A172 (cell line): Measurements from ENCODE around the gene RPRD1B. TPM values are rescaled to one million over a fixed set of nuclear protein-coding genes. Genes with fewer than 3 reads are reported as not detected.
"Not testable (repeated sequence)": the region's sequence is repeated elsewhere in the genome, so short reads cannot be mapped to it uniquely, and the experiment has no call there.

Experiments used
- DNase-seq: peaks from one replicate; pipeline ENCODE4 v3.0.0-alpha.2; 2015; ENCODE audit warnings: low spot score
- total RNA-seq: library from RNA; depleted of rRNA; stranded (reverse); fragments of >200 nt; shearing (Covaris generic); gene quantifications from 2 replicates; pipeline ENCODE4 v1.2.3, GENCODE V29; 2014

RPRD1B gene
- total RNA-seq, 1 experiment from 2014 or later: 17.9 TPM

GRCh38 chr20:38073307-38074071, 39.9 kb downstream of the RPRD1B start:
- peak; percentile 94 for DNase-seq

DNA sequence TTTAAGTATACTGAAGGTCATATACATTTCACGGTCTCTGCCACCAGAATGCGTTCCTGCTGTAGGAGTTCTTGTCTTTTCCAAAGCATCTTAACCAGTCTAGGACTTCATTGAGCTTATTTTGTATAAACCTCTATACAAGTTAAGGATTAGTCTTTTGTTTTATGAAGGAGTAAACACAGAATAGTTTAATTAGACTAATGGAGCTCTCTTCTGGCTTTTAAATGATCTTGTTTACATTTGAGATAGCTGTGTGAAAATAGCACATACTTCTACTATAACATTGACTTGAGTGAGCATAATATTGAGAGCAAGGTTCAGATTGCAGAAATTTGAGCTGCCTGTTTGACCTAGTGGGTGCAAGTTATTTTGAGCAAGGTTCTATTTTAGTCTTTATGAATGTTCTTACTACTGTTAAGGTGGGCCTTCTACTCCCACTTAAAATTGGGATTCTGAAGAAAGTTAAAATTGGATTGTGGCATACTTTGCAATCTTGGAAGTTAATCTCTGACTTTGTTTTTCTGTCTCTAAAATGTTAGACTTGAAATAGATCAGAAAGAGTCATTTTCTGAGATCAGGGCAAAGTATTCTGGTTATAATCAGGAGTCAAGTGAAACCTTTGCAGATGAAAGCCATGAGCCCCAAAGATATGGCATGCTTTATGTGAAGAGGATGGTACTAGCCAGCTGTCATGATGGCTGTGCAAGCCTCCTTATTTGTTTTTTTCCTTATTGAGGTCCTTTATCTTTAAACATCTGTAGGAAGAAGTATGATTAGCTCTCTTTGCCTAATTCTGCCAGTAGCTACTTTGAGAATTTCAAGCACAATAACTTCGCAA, 41.8 kb downstream of the RPRD1B start:
- no peak for DNase-seq

- DNase-seq: no peak
These were observed 43.0 kb downstream of the RPRD1B start for GRCh38 chr20:38076548-38076947.

GRCh38 chr20:38078084-38078483, 44.5 kb downstream of the RPRD1B start:
- DNase-seq: no peak

GRCh38 chr20:38079353-38079752, 45.8 kb downstream of the RPRD1B start:
- no peak for DNase-seq

DNA sequence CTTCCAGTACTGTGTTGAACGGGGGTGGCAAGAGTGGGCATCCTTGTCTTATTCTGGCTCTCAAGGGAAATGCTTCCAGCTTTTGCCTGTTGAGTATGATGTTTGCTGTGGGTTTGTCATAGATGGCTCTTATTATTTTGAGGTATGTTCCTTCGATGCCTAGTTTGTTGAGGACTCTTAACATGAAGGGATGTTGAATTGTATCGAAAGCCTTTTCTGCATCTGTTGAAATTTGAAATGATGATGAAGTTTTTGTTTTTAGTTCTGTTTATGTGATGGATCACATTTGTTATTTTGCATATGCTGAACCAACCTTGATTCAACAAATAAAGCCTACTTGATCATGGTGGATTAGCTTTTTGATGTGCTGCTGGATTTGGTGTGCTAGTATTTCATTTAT, 48.0 kb downstream of the RPRD1B start:
- no peak for DNase-seq

DNA sequence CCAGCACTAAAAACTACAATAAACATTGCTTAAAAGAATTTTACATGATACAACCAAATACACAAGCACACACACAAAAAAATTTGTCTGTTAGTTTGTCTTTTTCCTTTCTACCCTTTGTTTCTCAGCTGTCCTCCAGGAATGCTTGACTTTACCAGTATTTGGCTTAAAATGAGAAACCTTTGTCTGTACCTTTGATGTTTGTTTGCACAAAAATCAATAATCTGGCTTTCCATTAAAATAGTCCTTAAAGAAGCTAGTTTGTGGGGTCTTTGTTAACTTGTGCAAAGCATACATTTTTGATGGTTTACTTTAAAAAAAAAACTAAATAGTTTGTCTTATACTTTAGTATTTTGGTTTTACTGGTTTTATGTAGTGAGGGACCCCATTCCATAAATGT, 49.3 kb downstream of the RPRD1B start:
- no peak for DNase-seq

DNA sequence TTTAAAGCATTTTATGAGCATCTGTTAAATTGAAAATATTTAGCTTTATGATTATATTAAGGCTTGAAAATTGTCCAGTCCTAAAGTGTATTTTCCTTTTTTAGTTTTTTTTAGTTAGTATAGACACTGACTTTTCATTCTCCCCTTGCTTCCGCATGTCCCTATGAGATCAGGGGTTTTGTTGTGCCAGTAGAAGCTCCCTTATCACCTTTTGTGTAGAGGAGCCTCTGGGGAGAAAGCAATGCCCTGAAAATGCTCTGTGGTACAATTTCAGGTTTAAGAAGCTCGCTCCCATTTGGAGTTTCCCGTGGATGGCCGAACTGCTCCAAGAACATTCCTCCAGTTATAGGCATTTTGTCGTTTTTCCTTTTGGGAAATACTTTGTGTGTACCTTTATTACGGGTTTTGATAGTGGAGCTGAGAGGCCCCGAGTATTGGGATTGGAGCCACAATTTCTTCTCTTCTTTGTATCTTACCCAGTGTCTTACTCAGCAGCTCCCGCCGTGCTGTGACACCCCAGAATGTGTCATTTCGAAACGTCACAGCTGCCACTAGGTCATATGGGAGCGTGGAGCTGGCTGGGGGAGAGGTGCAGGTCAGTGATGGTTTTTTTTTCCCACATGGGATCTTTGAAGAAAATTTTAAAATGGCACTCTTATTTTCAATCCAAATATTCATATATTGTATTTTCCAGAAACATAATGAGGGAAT, 49.9 kb downstream of the RPRD1B start:
- DNase-seq: peak; percentile 49

- DNase-seq: peak; percentile 90
These were observed 50.9 kb downstream of the RPRD1B start for GRCh38 chr20:38084425-38084951.

DNA sequence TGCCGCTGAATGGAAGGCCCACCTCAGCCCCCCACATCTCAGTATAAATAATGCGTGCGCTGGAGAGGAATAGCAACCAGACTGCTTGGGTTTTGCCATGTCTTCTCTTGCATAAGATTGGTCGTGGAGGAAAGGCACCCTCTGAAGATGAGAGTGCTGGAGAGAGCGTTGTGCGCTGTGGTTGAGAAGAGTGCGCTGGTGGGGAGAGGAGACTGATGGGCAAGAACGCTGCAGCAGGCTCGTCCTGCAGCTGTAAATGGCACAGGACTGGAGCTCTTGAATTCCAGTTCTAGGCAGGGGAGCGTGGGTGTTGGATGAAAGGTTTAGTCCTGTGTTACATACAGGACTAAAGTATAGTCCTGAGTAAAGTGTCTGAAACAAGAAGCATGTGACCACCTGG, 51.5 kb downstream of the RPRD1B start:
- no peak for DNase-seq

DNA sequence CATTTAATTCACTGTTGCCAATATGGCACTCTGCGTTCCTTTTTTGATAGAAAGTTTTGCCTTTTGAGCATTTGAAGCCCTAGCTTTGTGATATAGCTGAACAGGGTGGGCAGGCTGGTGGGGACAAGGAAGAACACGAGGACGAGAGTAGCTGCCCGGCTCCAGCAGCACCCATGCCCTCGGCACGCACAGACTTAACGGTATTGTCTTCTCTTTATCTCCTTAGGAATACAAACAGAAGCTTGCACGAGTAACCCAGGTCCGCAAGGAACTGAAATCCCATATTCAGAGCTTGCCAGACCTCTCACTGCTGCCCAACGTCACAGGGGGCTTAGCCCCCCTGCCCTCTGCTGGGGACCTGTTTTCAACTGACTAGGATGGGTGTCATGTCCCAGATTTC, 56.0 kb downstream of the RPRD1B start:
- no peak for DNase-seq

- DNase-seq: no peak
These were observed 56.5 kb downstream of the RPRD1B start for GRCh38 chr20:38090061-38090460.

GRCh38 chr20:38091441-38092216, 58.1 kb downstream of the RPRD1B start:
- DNase-seq: no peak

DNA sequence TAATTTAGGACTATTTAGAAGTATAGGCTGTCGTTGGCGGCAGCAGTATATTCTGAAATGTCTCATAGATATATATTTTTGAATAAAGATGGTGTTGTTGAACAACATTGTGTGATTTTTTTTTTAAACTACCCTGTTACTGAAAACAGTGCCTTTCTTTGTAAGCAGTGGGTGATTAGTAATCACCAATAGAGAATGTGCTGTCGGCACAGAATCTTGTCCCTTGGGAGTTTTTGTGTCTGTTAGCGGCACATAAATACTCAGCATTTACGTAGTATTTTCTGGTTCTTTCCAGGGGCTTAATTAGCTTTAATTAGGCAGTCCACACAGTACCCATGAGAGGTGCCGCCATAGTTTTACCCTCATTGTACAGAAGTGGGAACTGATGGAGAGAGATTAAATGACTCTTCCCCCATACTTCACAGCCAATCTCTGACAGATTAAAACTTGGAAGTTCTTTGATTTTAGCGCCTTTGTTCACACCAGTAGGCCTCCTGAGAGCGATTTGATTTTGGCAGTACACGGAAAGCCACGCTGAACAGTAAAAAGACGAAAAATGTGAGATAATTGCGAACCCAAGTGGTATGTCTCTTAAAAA, 58.8 kb downstream of the RPRD1B start:
- DNase-seq: no peak

DNA sequence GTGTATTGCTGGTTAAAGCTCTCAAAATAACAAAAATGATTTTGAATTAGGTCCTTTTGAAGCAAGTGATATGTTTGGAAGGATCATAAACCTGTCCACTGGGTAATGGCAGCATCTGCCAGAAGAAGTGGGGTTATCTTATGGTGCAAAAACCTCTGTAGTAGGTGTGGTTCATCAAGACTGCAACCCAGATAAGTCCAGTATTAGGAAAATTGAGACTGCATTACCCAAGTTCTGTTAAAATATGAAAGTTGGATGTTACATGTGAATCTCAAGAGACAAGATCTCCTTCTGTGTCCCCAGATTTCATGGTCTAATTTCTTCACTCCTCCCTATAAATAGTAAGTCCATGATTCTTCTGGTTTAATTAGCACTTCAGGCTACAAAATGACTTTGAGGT, 59.4 kb downstream of the RPRD1B start:
- DNase-seq: no peak

- DNase-seq: no peak
These were observed 60.1 kb downstream of the RPRD1B start for GRCh38 chr20:38093641-38094077.

DNA sequence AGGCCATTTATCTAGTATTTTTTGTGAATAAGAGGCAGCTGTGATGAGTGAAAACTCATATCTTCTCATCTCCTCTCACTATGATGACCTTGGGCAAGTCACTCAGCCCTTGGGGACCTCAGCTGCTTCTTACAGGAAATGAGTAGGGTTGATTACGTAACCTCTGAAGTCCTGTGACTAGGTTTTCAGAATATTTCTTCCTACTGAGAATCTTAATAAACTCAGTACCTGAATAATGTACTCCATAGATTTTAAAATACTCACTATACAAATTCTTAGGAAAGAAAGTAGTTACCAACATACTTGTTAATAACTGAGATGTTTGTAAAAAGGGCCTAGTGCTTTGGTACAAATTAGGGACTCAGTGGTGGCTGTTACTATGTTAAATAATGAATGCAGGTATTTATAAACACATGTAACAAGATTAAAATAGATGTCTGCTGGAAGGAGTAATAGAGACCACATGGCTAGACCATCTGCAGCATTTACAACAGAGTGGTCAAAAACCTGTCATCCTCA, 60.9 kb downstream of the RPRD1B start:
- peak; percentile 89 for DNase-seq

GRCh38 chr20:38095017-38095686, 61.6 kb downstream of the RPRD1B start:
- DNase-seq: no peak

DNA sequence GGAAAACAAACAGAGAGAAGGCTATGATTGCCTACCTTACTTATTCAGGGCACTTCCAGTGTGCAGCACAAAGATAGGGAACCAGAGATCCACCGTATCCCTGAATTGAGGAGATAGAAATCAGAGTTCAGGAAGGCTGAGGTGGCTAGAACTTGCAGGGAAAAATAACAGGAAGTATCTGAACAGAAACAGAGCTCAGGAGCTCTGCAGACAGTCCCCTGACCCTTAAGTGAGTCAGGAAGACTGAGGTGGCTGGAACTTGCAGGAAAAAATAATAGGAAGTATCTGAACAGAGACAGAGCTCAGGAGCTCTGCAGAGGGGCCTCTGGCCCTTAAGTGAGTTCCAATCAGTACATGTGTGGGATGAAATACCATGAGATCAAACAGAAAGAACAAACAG, 65.4 kb downstream of the RPRD1B start:
- DNase-seq: no peak

DNA sequence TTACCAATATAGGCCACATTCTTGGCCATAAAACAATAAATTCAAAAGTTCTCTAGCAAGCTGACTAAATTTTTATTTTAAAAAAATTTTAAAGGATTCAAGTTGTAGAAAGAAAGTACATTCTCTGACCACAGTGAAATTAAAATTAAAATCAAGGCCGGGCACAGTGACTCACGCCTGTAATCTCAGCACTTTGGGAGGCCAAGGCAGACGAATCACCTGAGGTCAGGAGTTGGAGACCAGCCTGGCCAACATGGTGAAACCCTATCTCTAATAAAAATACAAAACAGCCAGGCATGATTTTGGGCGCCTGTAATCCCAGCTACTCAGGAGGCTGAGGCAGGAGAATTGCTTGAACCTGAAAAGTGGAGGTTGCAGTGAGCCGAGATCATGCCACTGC, 68.7 kb downstream of the RPRD1B start:
- DNase-seq: not testable (repeated sequence)
